ENCODE results near the gene SCN10A. TPM values are rescaled to one million over a fixed set of nuclear protein-coding genes. Genes with fewer than 3 reads are reported as not detected.

Gene SCN10A
- polyA plus RNA-seq, 2 of the 4 experiments (the other 2 are of a cell fraction) = not detected

DNA sequence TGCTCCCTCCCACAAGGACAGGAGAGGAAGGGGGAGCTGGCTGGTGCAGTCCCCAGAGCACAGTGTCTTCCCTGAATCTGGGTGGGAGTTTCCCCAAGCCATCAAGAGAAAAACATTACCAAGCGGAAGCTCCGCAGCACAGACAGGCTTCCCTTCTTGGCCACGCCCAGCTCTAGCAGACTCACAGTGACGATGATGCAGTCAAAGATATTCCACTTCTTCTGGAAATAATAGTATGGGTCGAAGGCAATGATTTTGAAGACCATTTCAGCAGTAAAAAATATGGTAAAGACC is 76.7 kb downstream of the SCN10A start:
- no peak for DNase-seq (ENCODE audit: low read depth in 1 of 2, low spot score in 1 of 2)
- POLR2A ChIA-PET = no interaction called here
- H3K9me3 ChIP-seq = no peaks in the 10 kb centered on the region
- ATAC-seq = no peak
- CTCF ChIA-PET = interaction anchor here (0.8 to 1.9 kb wide), 6 partner anchors 9 to 105 kb away, joined by 3 to 7 read pairs (median 4); no protein-coding TSS in a partner anchor
- H3K4me1 ChIP-seq = no peaks in the 10 kb centered on the region
- 40% methylated on average over 5 of the region's 5 CpGs for WGBS (ENCODE audit: missing lambda C conversion rate)
- no peak overlapping the region for H3K4me2 ChIP-seq
- TF ChIP-seq HOXB5 (CRISPR knock-in tag; IDR thresholded peaks at IDR 0.05) = no peak
- TF ChIP-seq MAZ (IDR thresholded peaks at IDR 0.05; ENCODE audit: borderline replicate concordance, low read depth, low read length) = no peak
- TF ChIP-seq RNF2 (IDR thresholded peaks at IDR 0.05; ENCODE audit: borderline replicate concordance, low read depth) = no peak
- no peak for TF ChIP-seq SMC3 (IDR thresholded peaks at IDR 0.05)
- no peak for TF ChIP-seq GATA3 (IDR thresholded peaks at IDR 0.05; ENCODE audit: borderline replicate concordance)
- TF ChIP-seq TFCP2L1 (CRISPR knock-in tag; IDR thresholded peaks at IDR 0.05) = no peak
- TF ChIP-seq CHD2 (IDR thresholded peaks at IDR 0.05; ENCODE audit: low read length, partially characterized antibody) = no peak
- TF ChIP-seq KDM1A (IDR thresholded peaks at IDR 0.05; ENCODE audit: low read depth) = no peak
- TF ChIP-seq ZFP36 (IDR thresholded peaks at IDR 0.05; ENCODE audit: borderline replicate concordance, partially characterized antibody) = no peak
- no peak for TF ChIP-seq ELK1 (IDR thresholded peaks at IDR 0.05; ENCODE audit: low read depth, low read length)
- TF ChIP-seq, protein P1, sequence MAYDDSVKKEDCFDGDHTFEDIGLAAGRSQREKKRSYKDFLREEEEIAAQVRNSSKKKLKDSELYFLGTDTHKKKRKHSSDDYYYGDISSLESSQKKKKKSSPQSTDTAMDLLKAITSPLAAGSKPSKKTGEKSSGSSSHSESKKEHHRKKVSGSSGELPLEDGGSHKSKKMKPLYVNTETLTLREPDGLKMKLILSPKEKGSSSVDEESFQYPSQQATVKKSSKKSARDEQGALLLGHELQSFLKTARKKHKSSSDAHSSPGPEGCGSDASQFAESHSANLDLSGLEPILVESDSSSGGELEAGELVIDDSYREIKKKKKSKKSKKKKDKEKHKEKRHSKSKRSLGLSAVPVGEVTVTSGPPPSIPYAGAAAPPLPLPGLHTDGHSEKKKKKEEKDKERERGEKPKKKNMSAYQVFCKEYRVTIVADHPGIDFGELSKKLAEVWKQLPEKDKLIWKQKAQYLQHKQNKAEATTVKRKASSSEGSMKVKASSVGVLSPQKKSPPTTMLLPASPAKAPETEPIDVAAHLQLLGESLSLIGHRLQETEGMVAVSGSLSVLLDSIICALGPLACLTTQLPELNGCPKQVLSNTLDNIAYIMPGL (CRISPR knock-in tag; IDR thresholded peaks at IDR 0.05; ENCODE audit: borderline replicate concordance) = no peak
- TF ChIP-seq BCL3 (IDR thresholded peaks at IDR 0.05) = no peak
- no peak for TF ChIP-seq HOXA7 (CRISPR knock-in tag; IDR thresholded peaks at IDR 0.05)
- TF ChIP-seq KDM5A (IDR thresholded peaks at IDR 0.05) = no peak
- no peak for TF ChIP-seq PBX3 (IDR thresholded peaks at IDR 0.05)
- TF ChIP-seq CEBPB (IDR thresholded peaks at IDR 0.05) = no peak
- no peak for TF ChIP-seq FOSB (CRISPR knock-in tag; IDR thresholded peaks at IDR 0.05)
- no peak for TF ChIP-seq RCOR1 (IDR thresholded peaks at IDR 0.05; ENCODE audit: low read depth, low read length)
- no peak for TF ChIP-seq SREBF2 (IDR thresholded peaks at IDR 0.05)
- no peak overlapping the region for H3K27ac ChIP-seq
- no peak overlapping the region for H3K4me3 ChIP-seq
- FAIRE-seq = no peak

DNA sequence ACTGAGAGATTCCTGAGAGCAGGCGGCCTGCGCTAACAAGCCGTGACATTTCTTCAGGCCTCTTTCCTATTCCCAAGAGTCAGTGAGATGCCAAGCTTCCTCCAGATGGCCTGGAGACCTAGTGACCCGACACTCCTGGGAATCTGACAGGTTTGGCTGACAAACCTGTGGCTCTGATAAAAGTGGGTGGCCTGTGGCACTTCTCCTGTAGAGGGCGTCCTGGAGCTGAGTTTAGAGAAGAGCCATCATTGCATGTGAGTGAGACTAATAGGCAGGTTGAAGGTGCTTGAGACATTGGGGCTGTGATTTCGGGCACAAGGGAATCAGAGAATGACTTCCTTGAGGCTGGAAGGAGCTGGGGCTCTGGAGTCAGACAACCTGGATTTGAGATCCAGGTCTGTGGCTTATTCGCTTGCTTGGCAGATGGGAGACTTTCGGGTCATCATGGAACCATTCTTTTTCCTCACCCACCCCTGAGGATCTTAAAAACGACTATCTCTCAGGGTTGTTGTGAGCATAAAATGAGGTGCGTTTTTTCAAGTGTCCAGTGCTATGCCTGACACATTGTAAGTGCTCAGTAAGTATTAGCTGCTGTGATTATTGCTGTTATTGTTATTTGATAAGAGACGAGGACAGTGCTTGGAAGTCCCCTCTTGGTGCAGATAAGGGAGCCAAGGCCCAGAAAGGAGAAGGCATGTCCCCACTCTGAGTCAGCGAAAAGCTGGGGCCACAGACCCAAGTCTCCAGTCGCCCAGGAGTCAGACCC is 77.2 kb downstream of the SCN10A start:
- DNase-seq (ENCODE audit: low read depth in 1 of 2, low spot score in 1 of 2) (peak; percentile 37 to 42), ATAC-seq (peak; percentile 45 to 87; a peak in 4 of 6 replicates), FAIRE-seq (no peak)
- H3K9me3 ChIP-seq = no peaks in the 10 kb centered on the region
- CTCF ChIA-PET = interaction anchor here (0.6 to 1.9 kb wide), 9 partner anchors 9 to 261 kb away, joined by 3 to 7 read pairs (median 4); no protein-coding TSS in a partner anchor
- POLR2A ChIA-PET = no interaction called here
- peak; percentile 26; the same call in 2 of the 3 replicates for TF ChIP-seq CTCF (IDR thresholded peaks at IDR 0.05)
- TF ChIP-seq ZC3H11A (IDR thresholded peaks at IDR 0.05) = no peak
- TF ChIP-seq RCOR1 (IDR thresholded peaks at IDR 0.05; ENCODE audit: low read depth, low read length) = no peak
- peak; percentile 29; the same call in 2 of the 3 replicates for TF ChIP-seq SMC3 (IDR thresholded peaks at IDR 0.05)
- peak; percentile 36 to 62; a peak in 3 of 5 replicates for TF ChIP-seq RAD21 (conservative IDR thresholded peaks at IDR 0.05 in 1 of 2, IDR thresholded peaks at IDR 0.05 in 1 of 2)
- no peak overlapping the region for H3K4me2 ChIP-seq
- H3K4me1 ChIP-seq = no peaks in the 10 kb centered on the region
- WGBS (ENCODE audit: missing lambda C conversion rate) = 20% methylated on average over 12 of the region's 13 CpGs
- no peak overlapping the region for H3K27ac ChIP-seq
- no peak overlapping the region for H3K4me3 ChIP-seq

All from A549 (cell line).